Measurements from ENCODE around the gene CRIM1. TPM values are rescaled to one million over a fixed set of nuclear protein-coding genes. Genes with fewer than 3 reads are reported as not detected.

The CRIM1 gene
- total and polyA plus RNA-seq, 2 experiments from 2014 or later: 10.5 to 36.4 TPM

GRCh38 chr2:36388472-36388871 lies 32.9 kb downstream of the CRIM1 start:
- H3K36me3 Mint-ChIP-seq (ENCODE audit: low read depth): no peaks in the 10 kb centered on the region; the same call in 2 of the 3 replicates
- peak; percentile 60 for ATAC-seq
- no peak for TF ChIP-seq EZH2phosphoT487 (IDR thresholded peaks at IDR 0.05; ENCODE audit: unreplicated experiment)
- TF ChIP-seq POLR2AphosphoS5 (IDR thresholded peaks at IDR 0.05; ENCODE audit: low read depth): no peak
- TF ChIP-seq CREB1 (CRISPR knock-in tag; IDR thresholded peaks at IDR 0.05; ENCODE audit: low read depth): no peak
- no peak for TF ChIP-seq ETS1 (IDR thresholded peaks at IDR 0.05)
- TF ChIP-seq ZNF331 (CRISPR knock-in tag; IDR thresholded peaks at IDR 0.05; ENCODE audit: low read depth): no peak
- no peak overlapping the region for H3K4me3 Mint-ChIP-seq
- peak overlapping the region; percentile 60 for H3K27ac ChIP-seq (ENCODE audit: low read depth)
- no peak overlapping the region for H3K4me3 ChIP-seq
- no peaks in the 10 kb centered on the region for H3K27me3 ChIP-seq (ENCODE audit: insufficient read depth)
- H3F3A ChIP-seq (replicated peaks; ENCODE audit: low read depth): no peaks in the 10 kb centered on the region
- no peak for DNase-seq (ENCODE audit: low spot score)
- no peaks in the 10 kb centered on the region for H3K9me2 ChIP-seq (ENCODE audit: insufficient read depth)
- H3K27me3 Mint-ChIP-seq (ENCODE audit: insufficient read depth, low read depth, poor library complexity): peaks cover under 1% of the 10 kb centered on the region
- no peaks in the 10 kb centered on the region for H3K9me3 Mint-ChIP-seq
- H3K4me1 ChIP-seq (ENCODE audit: insufficient read depth): peaks cover 76% of the 10 kb centered on the region
- H2AFZ ChIP-seq: no peak overlapping the region
- H3K27ac Mint-ChIP-seq: no peak overlapping the region
- no peaks in the 10 kb centered on the region for H3K36me3 ChIP-seq (ENCODE audit: insufficient read depth)
- H3K4me2 ChIP-seq: peak overlapping the region; percentile 8
- H4K20me1 ChIP-seq (replicated peaks; ENCODE audit: insufficient read depth): peaks cover 14% of the 10 kb centered on the region
- peaks cover 73% of the 10 kb centered on the region for H3K4me1 Mint-ChIP-seq
- peaks cover 97% of the 10 kb centered on the region for H3K79me2 ChIP-seq (replicated peaks; ENCODE audit: insufficient read depth)

GRCh38 chr2:36389091-36389564 lies 33.5 kb downstream of the CRIM1 start:
- peaks cover 97% of the 10 kb centered on the region for H3K79me2 ChIP-seq (replicated peaks; ENCODE audit: insufficient read depth)
- H3K27ac Mint-ChIP-seq: 0 out of 2 replicates have a peak overlapping the region, but pooled peaks have one; percentile 71
- peaks cover 1% of the 10 kb centered on the region for H3K27me3 Mint-ChIP-seq (ENCODE audit: insufficient read depth, low read depth, poor library complexity)
- H3F3A ChIP-seq (replicated peaks; ENCODE audit: low read depth): no peaks in the 10 kb centered on the region
- H3K27me3 ChIP-seq (ENCODE audit: insufficient read depth): no peaks in the 10 kb centered on the region
- peak overlapping the region; percentile 8; the same call in 1 of the 2 replicates for H3K4me2 ChIP-seq
- TF ChIP-seq STAT1 (IDR thresholded peaks at IDR 0.05; ENCODE audit: unreplicated experiment) (no peak), NANOG (IDR thresholded peaks at IDR 0.05; ENCODE audit: borderline replicate concordance) (no peak)
- no peak overlapping the region for H3K4me3 Mint-ChIP-seq
- DNase-seq (ENCODE audit: low spot score) (peak; percentile 61), ATAC-seq (peak; percentile 64)
- H3K27ac ChIP-seq (ENCODE audit: low read depth): peak overlapping the region; percentile 60
- H3K36me3 ChIP-seq (ENCODE audit: insufficient read depth): no peaks in the 10 kb centered on the region
- H3K4me3 ChIP-seq: no peak overlapping the region
- peaks cover 76% of the 10 kb centered on the region for H3K4me1 ChIP-seq (ENCODE audit: insufficient read depth)
- no peaks in the 10 kb centered on the region for H3K9me2 ChIP-seq (ENCODE audit: insufficient read depth)
- peaks cover 9% of the 10 kb centered on the region; the same call in 1 of the 2 replicates for H4K20me1 ChIP-seq (replicated peaks; ENCODE audit: insufficient read depth)
- no peak overlapping the region for H2AFZ ChIP-seq
- H3K9me3 Mint-ChIP-seq: no peaks in the 10 kb centered on the region
- peaks cover 72% of the 10 kb centered on the region for H3K4me1 Mint-ChIP-seq
- H3K36me3 Mint-ChIP-seq (ENCODE audit: low read depth): no peaks in the 10 kb centered on the region; the same call in 2 of the 3 replicates

DNA sequence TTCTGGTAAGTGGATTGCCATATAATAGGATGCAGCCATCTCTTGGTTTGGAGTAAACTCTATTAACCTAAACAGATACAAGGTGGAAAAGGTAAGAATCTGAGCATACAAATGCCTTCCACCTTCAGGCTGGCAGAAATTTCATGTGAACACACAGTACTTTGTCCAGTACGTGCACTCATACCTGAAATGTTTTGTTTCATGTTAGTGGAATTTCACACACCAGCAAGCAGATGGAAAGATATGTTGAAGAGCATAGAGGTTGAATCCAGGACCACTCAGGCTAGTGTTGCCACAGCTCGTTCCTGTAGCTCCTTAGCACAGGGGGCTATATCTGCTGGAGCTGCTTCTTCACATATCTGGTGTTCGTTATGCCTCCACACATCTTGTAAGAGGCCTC lies 34.0 kb downstream of the CRIM1 start:
- Mint-ChIP-seq H3K27ac (no peak overlapping the region), H3K9me3 (no peaks in the 10 kb centered on the region), H3K27me3 (ENCODE audit: insufficient read depth, low read depth, poor library complexity) (peaks cover 1% of the 10 kb centered on the region), H3K4me1 (peaks cover 69% of the 10 kb centered on the region), H3K4me3 (no peak overlapping the region), H3K36me3 (ENCODE audit: low read depth) (no peaks in the 10 kb centered on the region)
- H3F3A ChIP-seq (replicated peaks; ENCODE audit: low read depth): no peaks in the 10 kb centered on the region
- peaks cover 76% of the 10 kb centered on the region for H3K4me1 ChIP-seq (ENCODE audit: insufficient read depth)
- peak overlapping the region; percentile 60; the same call in 1 of the 2 replicates for H3K27ac ChIP-seq (ENCODE audit: low read depth)
- peaks cover 9% of the 10 kb centered on the region; the same call in 1 of the 2 replicates for H4K20me1 ChIP-seq (replicated peaks; ENCODE audit: insufficient read depth)
- H3K79me2 ChIP-seq (replicated peaks; ENCODE audit: insufficient read depth): peaks cover 97% of the 10 kb centered on the region
- no peaks in the 10 kb centered on the region for H3K9me2 ChIP-seq (ENCODE audit: insufficient read depth)
- H3K4me2 ChIP-seq: no peak overlapping the region
- no peaks in the 10 kb centered on the region for H3K36me3 ChIP-seq (ENCODE audit: insufficient read depth)
- no peaks in the 10 kb centered on the region for H3K27me3 ChIP-seq (ENCODE audit: insufficient read depth)
- DNase-seq (ENCODE audit: low spot score): no peak
- no peak overlapping the region for H3K4me3 ChIP-seq
- no peak overlapping the region for H2AFZ ChIP-seq
- ATAC-seq: no peak
- no peak for TF ChIP-seq JUNB (IDR thresholded peaks at IDR 0.05; ENCODE audit: unreplicated experiment)
- TF ChIP-seq EZH2phosphoT487 (IDR thresholded peaks at IDR 0.05; ENCODE audit: unreplicated experiment): no peak
- TF ChIP-seq, protein P1, sequence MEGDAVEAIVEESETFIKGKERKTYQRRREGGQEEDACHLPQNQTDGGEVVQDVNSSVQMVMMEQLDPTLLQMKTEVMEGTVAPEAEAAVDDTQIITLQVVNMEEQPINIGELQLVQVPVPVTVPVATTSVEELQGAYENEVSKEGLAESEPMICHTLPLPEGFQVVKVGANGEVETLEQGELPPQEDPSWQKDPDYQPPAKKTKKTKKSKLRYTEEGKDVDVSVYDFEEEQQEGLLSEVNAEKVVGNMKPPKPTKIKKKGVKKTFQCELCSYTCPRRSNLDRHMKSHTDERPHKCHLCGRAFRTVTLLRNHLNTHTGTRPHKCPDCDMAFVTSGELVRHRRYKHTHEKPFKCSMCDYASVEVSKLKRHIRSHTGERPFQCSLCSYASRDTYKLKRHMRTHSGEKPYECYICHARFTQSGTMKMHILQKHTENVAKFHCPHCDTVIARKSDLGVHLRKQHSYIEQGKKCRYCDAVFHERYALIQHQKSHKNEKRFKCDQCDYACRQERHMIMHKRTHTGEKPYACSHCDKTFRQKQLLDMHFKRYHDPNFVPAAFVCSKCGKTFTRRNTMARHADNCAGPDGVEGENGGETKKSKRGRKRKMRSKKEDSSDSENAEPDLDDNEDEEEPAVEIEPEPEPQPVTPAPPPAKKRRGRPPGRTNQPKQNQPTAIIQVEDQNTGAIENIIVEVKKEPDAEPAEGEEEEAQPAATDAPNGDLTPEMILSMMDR (conservative IDR thresholded peaks at IDR 0.05; ENCODE audit: low read depth in 2 of 2): no peak
- no peak for TF ChIP-seq CREB1 (CRISPR knock-in tag; IDR thresholded peaks at IDR 0.05; ENCODE audit: low read depth)
- TF ChIP-seq NANOG (IDR thresholded peaks at IDR 0.05; ENCODE audit: borderline replicate concordance): no peak
- TF ChIP-seq ETS1 (IDR thresholded peaks at IDR 0.05): no peak
- TF ChIP-seq EZH2 (IDR thresholded peaks at IDR 0.05; ENCODE audit: low read depth, unreplicated experiment): no peak
- no peak for TF ChIP-seq POLR2AphosphoS5 (IDR thresholded peaks at IDR 0.05; ENCODE audit: low read depth)
